ENCODE data around the gene NCKAP5. TPM values are rescaled to one million over a fixed set of nuclear protein-coding genes. Genes with fewer than 3 reads are reported as not detected.
A peak's percentile ranks its signal among the peaks of the same experiment; 100 is the strongest.

NCKAP5 gene
- total RNA-seq, 1 donor, result not detected

- no peak for DNase-seq (ENCODE audit: low read depth in 2 of 3, low spot score in 2 of 3)
Measured at GRCh38 chr2:133574620-133575019, 6.4 kb upstream of the NCKAP5 start.

- no peak for DNase-seq (ENCODE audit: low read depth in 2 of 3, low spot score in 2 of 3)
Measured at GRCh38 chr2:133574186-133574585, 5.9 kb upstream of the NCKAP5 start.

- DNase-seq (ENCODE audit: low read depth in 2 of 3, low spot score in 2 of 3), result no peak
Measured at GRCh38 chr2:133573491-133574162, 5.4 kb upstream of the NCKAP5 start.

- DNase-seq (ENCODE audit: low read depth in 2 of 3, low spot score in 2 of 3), result no peak
Measured at GRCh38 chr2:133571249-133571648, 3.0 kb upstream of the NCKAP5 start.

GRCh38 chr2:133570542-133570941 lies 2.3 kb upstream of the NCKAP5 start:
- DNase-seq (ENCODE audit: low read depth in 2 of 3, low spot score in 2 of 3), result no peak

GRCh38 chr2:133569286-133569830 lies 1.1 kb upstream of the NCKAP5 start:
- no peak for DNase-seq (ENCODE audit: low read depth in 2 of 3, low spot score in 2 of 3)

- DNase-seq (ENCODE audit: low read depth in 2 of 3, low spot score in 2 of 3), result no peak
Measured at GRCh38 chr2:133568598-133568997, 335 bp upstream of the NCKAP5 start.

GRCh38 chr2:133562558-133562957 lies 5.7 kb downstream of the NCKAP5 start:
- no peak for DNase-seq (ENCODE audit: low read depth in 2 of 3, low spot score in 2 of 3)

GRCh38 chr2:133561045-133561852 lies 7.0 kb downstream of the NCKAP5 start:
- DNase-seq (ENCODE audit: low read depth in 2 of 3, low spot score in 2 of 3), result peak in 1 of 3 donors; percentile 3

- no peak for DNase-seq (ENCODE audit: low read depth in 2 of 3, low spot score in 2 of 3)
Measured at GRCh38 chr2:133557614-133558013, 10.6 kb downstream of the NCKAP5 start.

GRCh38 chr2:133553838-133554408 lies 14.3 kb downstream of the NCKAP5 start:
- DNase-seq (ENCODE audit: low read depth in 2 of 3, low spot score in 2 of 3), result no peak

GRCh38 chr2:133553251-133553650 lies 15.0 kb downstream of the NCKAP5 start:
- no peak for DNase-seq (ENCODE audit: low read depth in 2 of 3, low spot score in 2 of 3)

GRCh38 chr2:133552821-133553220 lies 15.4 kb downstream of the NCKAP5 start:
- DNase-seq (ENCODE audit: low read depth in 2 of 3, low spot score in 2 of 3), result no peak

GRCh38 chr2:133541797-133542196 lies 26.5 kb downstream of the NCKAP5 start:
- DNase-seq (ENCODE audit: low read depth in 2 of 3, low spot score in 2 of 3), result no peak

GRCh38 chr2:133541376-133541775 lies 26.9 kb downstream of the NCKAP5 start:
- no peak for DNase-seq (ENCODE audit: low read depth in 2 of 3, low spot score in 2 of 3)

- DNase-seq (ENCODE audit: low read depth in 2 of 3, low spot score in 2 of 3), result no peak
Measured at GRCh38 chr2:133532919-133533318, 35.3 kb downstream of the NCKAP5 start.

- DNase-seq (ENCODE audit: low read depth in 2 of 3, low spot score in 2 of 3), result no peak
Measured at GRCh38 chr2:133531382-133531781, 36.9 kb downstream of the NCKAP5 start.

- DNase-seq (ENCODE audit: low read depth in 2 of 3, low spot score in 2 of 3), result no peak
Measured at GRCh38 chr2:133530645-133531044, 37.6 kb downstream of the NCKAP5 start.

GRCh38 chr2:133526530-133527300 lies 41.5 kb downstream of the NCKAP5 start:
- DNase-seq (ENCODE audit: low read depth in 2 of 3, low spot score in 2 of 3), result no peak

GRCh38 chr2:133525613-133526529 lies 42.4 kb downstream of the NCKAP5 start:
- DNase-seq (ENCODE audit: low read depth in 2 of 3, low spot score in 2 of 3), result no peak
